GM18907 (cell line): ENCODE data around the gene PIK3R1.
"Not testable (repeated sequence)": the region's sequence is repeated elsewhere in the genome, so short reads cannot be mapped to it uniquely, and the experiment has no call there.

Experiments used
- ATAC-seq: cut with Tn5 transposase; IDR thresholded peaks from one replicate; pipeline ENCODE4 v1.9.1; 2021; ENCODE audit warnings: mild to moderate bottlenecking, moderate library complexity; ENCODE audit not compliant: unreplicated experiment

PIK3R1 gene

GRCh38 chr5:68225188-68225910 lies 9.8 kb downstream of the PIK3R1 start:
- ATAC-seq = no peak

- no peak for ATAC-seq
These were observed 10.5 kb downstream of the PIK3R1 start for GRCh38 chr5:68225911-68226545.

DNA sequence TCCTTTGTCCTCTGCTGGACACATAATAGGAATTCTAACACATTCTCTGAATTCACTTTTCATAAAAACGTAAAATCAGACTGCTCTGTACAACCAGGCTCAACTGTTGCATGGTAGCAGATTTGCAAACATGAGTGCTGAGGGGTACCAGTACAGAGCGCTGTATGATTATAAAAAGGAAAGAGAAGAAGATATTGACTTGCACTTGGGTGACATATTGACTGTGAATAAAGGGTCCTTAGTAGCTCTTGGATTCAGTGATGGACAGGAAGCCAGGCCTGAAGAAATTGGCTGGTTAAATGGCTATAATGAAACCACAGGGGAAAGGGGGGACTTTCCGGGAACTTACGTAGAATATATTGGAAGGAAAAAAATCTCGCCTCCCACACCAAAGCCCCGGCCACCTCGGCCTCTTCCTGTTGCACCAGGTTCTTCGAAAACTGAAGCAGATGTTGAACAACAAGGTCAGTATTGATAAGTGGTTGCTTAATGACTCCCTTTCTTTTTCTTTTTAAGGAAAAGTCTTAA lies 11.1 kb downstream of the PIK3R1 start:
- ATAC-seq = no peak

DNA sequence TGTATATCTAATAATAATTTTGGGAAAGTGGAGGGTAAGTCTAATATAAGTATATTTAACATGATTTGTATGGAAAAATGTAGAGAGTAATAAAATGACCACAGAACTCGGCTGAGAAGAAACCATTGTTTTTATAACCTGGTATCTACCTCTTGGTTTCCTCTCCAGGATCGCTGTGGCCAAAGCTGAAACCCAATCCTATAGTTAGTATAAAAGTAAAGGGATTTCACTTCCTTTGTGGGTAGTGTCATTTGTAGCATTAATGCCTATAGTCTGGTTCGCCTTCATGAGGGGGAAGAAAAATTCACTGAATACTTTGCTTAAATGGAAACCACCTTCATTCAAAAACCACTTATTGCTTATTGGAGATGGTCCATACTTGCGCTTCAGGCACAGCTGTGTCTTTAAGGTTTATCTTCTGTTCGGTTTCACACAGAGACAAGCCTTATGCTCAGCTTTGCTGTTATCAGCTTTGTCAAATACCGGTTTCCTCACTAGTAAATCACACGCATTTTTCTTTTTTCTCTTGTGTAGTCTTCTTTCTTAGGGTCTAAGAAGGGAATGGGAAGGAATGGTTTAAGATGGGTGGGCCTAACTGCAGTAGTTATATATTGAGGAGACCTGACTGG lies 12.1 kb downstream of the PIK3R1 start:
- ATAC-seq = no peak

DNA sequence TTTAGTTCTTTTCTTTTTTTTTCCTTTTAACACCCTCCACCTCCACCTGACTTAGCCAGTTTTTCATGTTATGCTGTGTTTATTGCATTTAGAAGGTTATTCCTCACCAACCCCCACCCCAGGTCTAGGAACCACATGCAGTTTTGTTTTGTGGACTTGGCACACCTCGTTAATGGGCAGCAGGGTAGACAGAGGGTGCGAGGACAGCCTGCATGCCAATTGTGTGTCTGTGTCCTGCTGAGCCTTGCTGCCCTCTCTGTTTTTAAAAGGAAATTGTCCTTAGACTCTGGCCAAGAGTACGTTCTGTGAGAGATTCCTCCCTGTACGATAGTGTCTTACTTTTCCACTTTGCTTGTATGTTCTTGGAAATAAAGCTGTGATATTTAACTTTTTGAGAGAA lies 13.9 kb downstream of the PIK3R1 start:
- ATAC-seq = no peak

- no peak for ATAC-seq
These were observed 14.7 kb downstream of the PIK3R1 start for GRCh38 chr5:68230285-68230684.

DNA sequence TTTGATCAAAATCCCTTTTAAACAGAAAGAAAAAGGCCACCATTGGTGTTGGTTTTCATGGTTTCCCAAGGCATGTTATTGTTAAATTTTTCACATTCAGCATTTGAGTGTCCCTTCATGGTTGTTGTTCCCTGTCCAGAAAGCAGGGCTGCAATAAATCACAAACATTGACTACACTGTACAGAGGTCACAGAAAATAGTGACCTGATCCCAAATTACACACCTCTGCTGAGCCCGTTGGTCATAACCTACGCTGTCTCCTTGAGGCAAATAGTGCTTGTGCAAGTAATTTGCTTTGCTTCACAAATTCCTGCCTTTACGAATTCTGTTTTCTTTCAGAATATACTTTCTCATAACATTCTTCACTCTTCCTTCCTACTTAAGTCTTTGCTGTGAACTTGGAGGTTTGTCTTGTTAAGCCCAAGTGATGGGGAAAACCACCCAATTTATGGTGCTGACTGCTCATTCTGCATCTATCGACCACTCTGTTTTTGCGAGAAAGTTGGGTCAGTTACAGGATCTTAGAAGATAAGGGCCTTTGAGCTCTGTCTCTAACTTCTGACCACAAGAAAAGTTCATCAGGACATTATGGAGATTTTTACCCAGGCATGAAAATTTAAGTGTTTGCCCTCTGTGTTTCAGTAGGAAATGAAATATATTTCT lies 16.0 kb downstream of the PIK3R1 start:
- no peak for ATAC-seq

GRCh38 chr5:68232277-68232676 lies 16.7 kb downstream of the PIK3R1 start:
- ATAC-seq = no peak

DNA sequence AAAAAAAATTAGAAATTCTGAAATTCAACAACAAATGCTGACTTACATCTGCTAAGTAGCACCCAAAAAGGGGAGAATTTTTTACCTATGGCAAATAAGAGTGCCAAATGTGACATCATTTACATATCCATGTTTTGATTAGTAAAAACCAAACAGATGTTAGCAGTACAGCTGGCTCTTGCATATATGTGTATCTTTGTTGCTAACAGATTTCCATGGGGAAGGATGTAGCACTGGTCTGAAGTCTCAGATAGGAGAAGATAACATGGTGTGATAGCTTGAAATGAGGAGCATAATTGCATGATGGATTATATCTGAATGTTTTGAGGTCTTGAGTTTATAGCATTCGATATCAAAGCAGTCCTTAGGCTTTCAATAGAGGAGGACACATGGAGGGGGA lies 17.5 kb downstream of the PIK3R1 start:
- no peak for ATAC-seq

GRCh38 chr5:68235229-68235628 lies 19.7 kb downstream of the PIK3R1 start:
- not testable (repeated sequence) for ATAC-seq

- ATAC-seq = no peak
These were observed 22.2 kb downstream of the PIK3R1 start for GRCh38 chr5:68237715-68238114.

DNA sequence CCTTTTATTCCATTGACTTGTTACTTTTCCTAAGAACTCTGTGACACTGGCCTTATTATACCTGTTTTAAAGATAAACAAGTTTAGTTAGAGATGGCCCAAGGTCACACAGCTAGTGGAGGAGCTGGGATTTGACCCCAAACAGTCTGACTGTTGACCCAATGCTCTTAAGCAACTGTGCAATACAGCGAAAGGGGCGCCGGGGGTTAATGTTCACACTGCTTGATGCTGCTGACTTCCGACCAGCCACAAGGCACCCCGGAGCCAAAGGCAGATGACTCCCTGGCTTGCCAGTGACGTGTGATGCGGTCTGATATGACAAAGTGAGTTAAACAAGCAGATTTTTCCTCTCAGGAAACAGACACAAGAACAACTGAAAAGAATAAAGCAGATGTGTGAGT lies 23.9 kb downstream of the PIK3R1 start:
- peak; percentile 93 for ATAC-seq

GRCh38 chr5:68240202-68240601 lies 24.6 kb downstream of the PIK3R1 start:
- peak; percentile 71 for ATAC-seq

GRCh38 chr5:68240771-68241170 lies 25.2 kb downstream of the PIK3R1 start:
- no peak for ATAC-seq

- ATAC-seq = no peak
These were observed 27.2 kb downstream of the PIK3R1 start for GRCh38 chr5:68242743-68243142.

DNA sequence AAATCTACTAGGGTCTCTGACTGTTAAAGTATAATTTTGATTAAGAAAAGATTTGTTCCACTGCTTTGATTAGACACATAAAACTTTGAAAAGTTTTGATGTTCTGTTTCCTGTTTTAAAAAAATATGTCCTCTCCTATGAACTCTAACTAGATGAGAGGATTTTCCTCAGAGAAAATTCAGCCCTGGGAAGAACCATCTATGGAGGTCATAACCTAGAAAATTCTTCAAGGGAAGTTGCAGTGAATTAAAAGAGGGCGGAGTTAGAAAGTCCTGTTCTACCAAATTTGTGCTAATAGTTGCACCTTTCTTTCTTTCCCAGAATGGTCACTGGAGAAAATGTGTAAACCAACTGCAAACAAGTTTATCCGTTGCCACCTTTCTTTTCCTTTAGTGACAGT lies 27.7 kb downstream of the PIK3R1 start:
- no peak for ATAC-seq

GRCh38 chr5:68243681-68244080 lies 28.1 kb downstream of the PIK3R1 start:
- ATAC-seq = no peak

- ATAC-seq = no peak
These were observed 29.8 kb downstream of the PIK3R1 start for GRCh38 chr5:68245319-68245718.

GRCh38 chr5:68246802-68247201 lies 31.2 kb downstream of the PIK3R1 start:
- ATAC-seq = no peak

- ATAC-seq = no peak
These were observed 32.1 kb downstream of the PIK3R1 start for GRCh38 chr5:68247627-68248026.

GRCh38 chr5:68248896-68249295 lies 33.3 kb downstream of the PIK3R1 start:
- no peak for ATAC-seq
